Inflammatory macrophage (primary cell): ENCODE measurements around the gene SLC5A8.
"Not testable (repeated sequence)": the region's sequence is repeated elsewhere in the genome, so short reads cannot be mapped to it uniquely, and the experiment has no call there.

Experiments used
- DNase-seq, 2 donors: peaks; one replicate each; pipeline ENCODE4 v3.0.0-alpha.2; 2020 to 2022

Gene SLC5A8

GRCh38 chr12:101172316-101172715 is 37.7 kb downstream of the SLC5A8 start:
- no peak for DNase-seq

- DNase-seq, result no peak
Measured at GRCh38 chr12:101168001-101168400, 42.0 kb downstream of the SLC5A8 start.

- DNase-seq, result no peak
Measured at GRCh38 chr12:101166866-101167265, 43.2 kb downstream of the SLC5A8 start.

- DNase-seq, result no peak
Measured at GRCh38 chr12:101165319-101165718, 44.7 kb downstream of the SLC5A8 start.

- not testable (repeated sequence) for DNase-seq
Measured at GRCh38 chr12:101145777-101146431, 64.1 kb downstream of the SLC5A8 start.

GRCh38 chr12:101127521-101128219 is 82.4 kb downstream of the SLC5A8 start:
- DNase-seq, result no peak

- DNase-seq, result no peak
Measured at GRCh38 chr12:101117842-101118241, 92.2 kb downstream of the SLC5A8 start.

GRCh38 chr12:101116911-101117310 is 93.1 kb downstream of the SLC5A8 start:
- DNase-seq, result no peak

GRCh38 chr12:101115326-101115725 is 94.7 kb downstream of the SLC5A8 start:
- no peak for DNase-seq

- DNase-seq, result no peak
Measured at GRCh38 chr12:101111441-101111840, 98.6 kb downstream of the SLC5A8 start.

GRCh38 chr12:101110866-101111265 is 99.2 kb downstream of the SLC5A8 start:
- DNase-seq, result no peak

- DNase-seq, result no peak
Measured at GRCh38 chr12:101108130-101108529, 101.9 kb downstream of the SLC5A8 start.

- DNase-seq, result no peak
Measured at GRCh38 chr12:101107032-101107763, 102.8 kb downstream of the SLC5A8 start.
